ENCODE measurements around the gene TMEM101. TPM values are rescaled to one million over a fixed set of nuclear protein-coding genes. Genes with fewer than 3 reads are reported as not detected.

The TMEM101 gene
- total RNA-seq, 1 experiment from 2014 or later: 75.5 TPM

DNA sequence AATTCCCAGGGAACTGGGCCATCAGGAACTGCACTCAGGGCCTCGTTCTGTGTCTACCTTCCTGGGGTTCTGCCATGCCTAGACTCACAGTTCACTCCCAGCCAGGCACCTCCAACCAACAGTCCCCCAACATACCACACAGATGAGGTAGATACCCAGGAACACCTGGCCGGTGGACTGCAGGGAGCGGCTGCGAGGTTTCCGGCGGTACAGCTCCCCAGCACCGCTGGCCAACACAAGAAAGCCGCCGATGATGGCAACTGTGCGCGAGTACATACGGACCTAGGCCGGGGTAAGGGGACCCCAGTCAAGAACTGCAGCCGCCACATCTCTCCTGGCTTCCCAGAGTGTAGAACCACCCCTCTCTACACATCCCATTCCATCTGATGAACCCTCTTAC, 1.9 kb downstream of the TMEM101 start:
- CTCF ChIA-PET: no interaction called here
- intact Hi-C loops (cut with micrococcal nuclease): no loop called here
- no TSS peak for BruUV-seq (replicated peaks)

DNA sequence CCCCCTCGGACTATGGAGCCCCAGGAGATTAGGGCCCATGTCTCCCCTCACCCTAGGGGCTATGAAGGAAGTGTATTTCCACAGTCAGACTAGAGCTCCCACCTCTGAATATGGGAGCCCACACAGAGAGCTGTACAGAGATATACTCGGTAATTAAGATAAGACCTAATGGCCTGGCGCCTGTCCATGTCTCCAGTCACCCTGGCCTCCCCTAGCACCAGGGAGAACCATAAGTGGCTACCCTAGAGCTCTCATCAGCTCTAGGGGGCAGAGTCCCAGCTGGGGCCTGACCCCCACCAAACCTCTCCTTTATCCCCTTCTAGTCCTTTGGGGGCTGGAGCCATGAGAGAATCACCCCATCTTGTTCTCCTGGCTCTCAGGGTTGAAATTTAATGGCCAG, 2.4 kb downstream of the TMEM101 start:
- no peak for TF ChIP-seq EZH2phosphoT487 (IDR thresholded peaks at IDR 0.05; ENCODE audit: borderline replicate concordance, low read length)
- TF ChIP-seq, protein P1, sequence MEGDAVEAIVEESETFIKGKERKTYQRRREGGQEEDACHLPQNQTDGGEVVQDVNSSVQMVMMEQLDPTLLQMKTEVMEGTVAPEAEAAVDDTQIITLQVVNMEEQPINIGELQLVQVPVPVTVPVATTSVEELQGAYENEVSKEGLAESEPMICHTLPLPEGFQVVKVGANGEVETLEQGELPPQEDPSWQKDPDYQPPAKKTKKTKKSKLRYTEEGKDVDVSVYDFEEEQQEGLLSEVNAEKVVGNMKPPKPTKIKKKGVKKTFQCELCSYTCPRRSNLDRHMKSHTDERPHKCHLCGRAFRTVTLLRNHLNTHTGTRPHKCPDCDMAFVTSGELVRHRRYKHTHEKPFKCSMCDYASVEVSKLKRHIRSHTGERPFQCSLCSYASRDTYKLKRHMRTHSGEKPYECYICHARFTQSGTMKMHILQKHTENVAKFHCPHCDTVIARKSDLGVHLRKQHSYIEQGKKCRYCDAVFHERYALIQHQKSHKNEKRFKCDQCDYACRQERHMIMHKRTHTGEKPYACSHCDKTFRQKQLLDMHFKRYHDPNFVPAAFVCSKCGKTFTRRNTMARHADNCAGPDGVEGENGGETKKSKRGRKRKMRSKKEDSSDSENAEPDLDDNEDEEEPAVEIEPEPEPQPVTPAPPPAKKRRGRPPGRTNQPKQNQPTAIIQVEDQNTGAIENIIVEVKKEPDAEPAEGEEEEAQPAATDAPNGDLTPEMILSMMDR (conservative IDR thresholded peaks at IDR 0.05; ENCODE audit: low read depth, low read length): no peak
- no peak for TF ChIP-seq EZH2 (IDR thresholded peaks at IDR 0.05; ENCODE audit: low read length, unreplicated experiment)
- Histone ChIP-seq H3K79me2 (ENCODE audit: low read length) (peaks cover 33% of the 10 kb centered on the region), H3K27ac (ENCODE audit: low read length) (no peak overlapping the region), H3F3A (ENCODE audit: low read length, unreplicated experiment) (no peaks in the 10 kb centered on the region), H3K4me1 (ENCODE audit: insufficient read depth, low read length) (peaks cover 14% of the 10 kb centered on the region; the same call in 1 of the 2 replicates), H3K27me3 (ENCODE audit: low read length) (no peaks in the 10 kb centered on the region), H3K4me2 (ENCODE audit: low read length) (no peak overlapping the region), H3K36me3 (ENCODE audit: low read depth, low read length) (peaks cover 10% of the 10 kb centered on the region; the same call in 1 of the 2 replicates), H3K4me3 (ENCODE audit: low read length) (no peak overlapping the region), H3K9me2 (replicated peaks; ENCODE audit: low read length) (no peaks in the 10 kb centered on the region), H3K9me3 (ENCODE audit: low read length) (no peaks in the 10 kb centered on the region), H3K9ac (ENCODE audit: low read length) (no peak overlapping the region), H4K20me1 (ENCODE audit: low read length) (no peaks in the 10 kb centered on the region), H2AFZ (ENCODE audit: low read length) (no peak overlapping the region)
- ChIA-PET CTCF (no interaction called here), POLR2A (ENCODE audit: unreplicated experiment) (no interaction called here)
- no peak for ATAC-seq
- no peak for DNase-seq
- no TSS peak for BruUV-seq (replicated peaks)
- intact Hi-C loops (cut with micrococcal nuclease): no loop called here

More for the DNA sequence above, 1.9 kb downstream of the TMEM101 start:
- Histone ChIP-seq H3K36me3 (ENCODE audit: low read depth, low read length) (peaks cover 10% of the 10 kb centered on the region; the same call in 1 of the 2 replicates), H3K9me2 (replicated peaks; ENCODE audit: low read length) (no peaks in the 10 kb centered on the region), H3K9me3 (ENCODE audit: low read length) (no peaks in the 10 kb centered on the region), H3K4me1 (ENCODE audit: insufficient read depth, low read length) (peaks cover 9% of the 10 kb centered on the region; the same call in 1 of the 2 replicates), H3K4me2 (ENCODE audit: low read length) (no peak overlapping the region), H3K9ac (ENCODE audit: low read length) (no peak overlapping the region), H3K27me3 (ENCODE audit: low read length) (no peaks in the 10 kb centered on the region), H3K27ac (ENCODE audit: low read length) (no peak overlapping the region), H4K20me1 (ENCODE audit: low read length) (no peaks in the 10 kb centered on the region), H3K4me3 (ENCODE audit: low read length) (no peak overlapping the region), H3K79me2 (ENCODE audit: low read length) (peaks cover 33% of the 10 kb centered on the region), H2AFZ (ENCODE audit: low read length) (no peak overlapping the region), H3F3A (ENCODE audit: low read length, unreplicated experiment) (no peaks in the 10 kb centered on the region)
- ATAC-seq: no peak
- no peak for TF ChIP-seq EZH2phosphoT487 (IDR thresholded peaks at IDR 0.05; ENCODE audit: borderline replicate concordance, low read length)
- TF ChIP-seq EZH2 (IDR thresholded peaks at IDR 0.05; ENCODE audit: low read length, unreplicated experiment): no peak
- DNase-seq: no peak
- POLR2A ChIA-PET (ENCODE audit: unreplicated experiment): no interaction called here

DNA sequence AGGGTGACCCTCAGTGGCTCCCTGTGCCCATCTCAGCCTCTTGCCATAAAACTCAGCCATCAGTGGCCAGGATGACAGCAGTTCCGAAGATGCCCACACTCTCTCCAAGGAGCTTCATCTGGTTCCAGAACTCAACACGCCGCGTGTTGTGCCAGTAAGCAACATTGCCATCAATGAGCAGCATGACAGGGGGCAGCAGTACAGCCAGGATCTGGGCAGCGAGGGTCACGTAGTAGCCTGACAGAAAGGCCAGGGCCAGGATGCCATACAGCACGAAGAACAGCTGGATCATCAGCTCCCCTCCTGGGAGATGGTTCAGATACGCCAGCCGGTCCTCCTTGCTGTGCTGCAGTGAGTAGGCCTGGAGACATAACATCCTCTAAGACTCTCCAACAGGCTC, 2.9 kb downstream of the TMEM101 start:
- Histone ChIP-seq H3K4me1 (ENCODE audit: insufficient read depth, low read length) (peaks cover 18% of the 10 kb centered on the region; the same call in 1 of the 2 replicates), H3K27ac (ENCODE audit: low read length) (no peak overlapping the region), H3F3A (ENCODE audit: low read length, unreplicated experiment) (no peaks in the 10 kb centered on the region), H3K79me2 (ENCODE audit: low read length) (peaks cover 33% of the 10 kb centered on the region), H3K36me3 (ENCODE audit: low read depth, low read length) (peaks cover 10% of the 10 kb centered on the region; the same call in 1 of the 2 replicates), H3K9me3 (ENCODE audit: low read length) (no peaks in the 10 kb centered on the region), H3K9me2 (replicated peaks; ENCODE audit: low read length) (no peaks in the 10 kb centered on the region), H3K9ac (ENCODE audit: low read length) (no peak overlapping the region), H3K4me3 (ENCODE audit: low read length) (no peak overlapping the region), H2AFZ (ENCODE audit: low read length) (no peak overlapping the region), H4K20me1 (ENCODE audit: low read length) (no peaks in the 10 kb centered on the region), H3K4me2 (ENCODE audit: low read length) (no peak overlapping the region), H3K27me3 (ENCODE audit: low read length) (no peaks in the 10 kb centered on the region)
- no peak for TF ChIP-seq EZH2 (IDR thresholded peaks at IDR 0.05; ENCODE audit: low read length, unreplicated experiment)
- TF ChIP-seq, protein P1 (conservative IDR thresholded peaks at IDR 0.05; ENCODE audit: low read depth, low read length): no peak
- no peak for TF ChIP-seq EZH2phosphoT487 (IDR thresholded peaks at IDR 0.05; ENCODE audit: borderline replicate concordance, low read length)
- ATAC-seq (no peak), DNase-seq (no peak)
- no TSS peak for BruUV-seq (replicated peaks)
- intact Hi-C loops (cut with micrococcal nuclease): no loop called here
- POLR2A ChIA-PET (ENCODE audit: unreplicated experiment): no interaction called here
- CTCF ChIA-PET: no interaction called here
